Vagina (tissue), 2 donors: Measurements from ENCODE around the gene SPEG. TPM values are rescaled to one million over a fixed set of nuclear protein-coding genes. Genes with fewer than 3 reads are reported as not detected.

Experiments
- DNase-seq, 2 donors: peaks; one replicate each; pipeline ENCODE4 v3.0.0-alpha.2; 2017; ENCODE audit errors: extremely low spot score in 2 of 2
- H3K27ac ChIP-seq: fragments of 200-600 bp; sonication (generic); one replicate; pipeline ENCODE4 v1.5.1; 2019
- H3K27me3 ChIP-seq: fragments of 200-600 bp; sonication (generic); one replicate; pipeline ENCODE4 v1.5.1; 2019
- H3K36me3 ChIP-seq, 2 donors: fragments of 200-600 bp; sonication (generic); one replicate each; pipeline ENCODE4 v1.5.1; 2017 to 2019
- H3K4me1 ChIP-seq: fragments of 200-600 bp; sonication (generic); one replicate; pipeline ENCODE4 v1.5.1; 2019
- H3K4me3 ChIP-seq, 2 donors: fragments of 200-600 bp; sonication (generic); 1 replicate in 1 of 2; 2 replicates in 1 of 2; pipeline ENCODE4 v1.5.1; 2016 to 2019
- H3K9me3 ChIP-seq: fragments of 200-600 bp; sonication (generic); one replicate; pipeline ENCODE4 v1.5.1; 2019
- POLR2A ChIP-seq, 2 donors: fragments of 450-650 bp; IDR thresholded peaks; one replicate each; pipeline ENCODE4 v1.6.1; 2017; ENCODE audit warnings: antibody characterized with exemption in 2 of 2, mild to moderate bottlenecking in 2 of 2, moderate library complexity in 2 of 2
- POLR2AphosphoS5 ChIP-seq, 2 donors: sonication (generic); formaldehyde crosslinking; IDR thresholded peaks; one replicate each; pipeline ENCODE4 v1.9.0; 2017; ENCODE audit warnings: antibody characterized with exemption in 2 of 2, mild to moderate bottlenecking in 2 of 2, low read depth in 1 of 2; ENCODE audit not compliant: insufficient read depth in 1 of 2
- intact Hi-C: fragments of 100-400 bp; cut with DNase I; formaldehyde crosslinking; loops from one replicate; pipeline ENCODE4 v1.15.1; 2023
- total RNA-seq: library from RNA; depleted of rRNA; stranded (reverse); fragments of >200 nt; gene quantifications from one replicate; pipeline ENCODE4 v1.2.3, GENCODE V29; 2016
- TF ChIP-seq, protein P1 (sequence below), 3 experiments: fragments of 450-650 bp in 2 of 3; fragments of 200-600 bp in 1 of 3; sonication (generic) in 1 of 3; IDR thresholded peaks; one replicate each; pipeline ENCODE4 v1.5.1; 2017 to 2019; ENCODE audit warnings: antibody characterized with exemption in 3 of 3, mild to moderate bottlenecking in 2 of 3, moderate library complexity in 2 of 3

The SPEG gene
- total RNA-seq, 1 donor from 2014 or later = 28.2 TPM

DNA sequence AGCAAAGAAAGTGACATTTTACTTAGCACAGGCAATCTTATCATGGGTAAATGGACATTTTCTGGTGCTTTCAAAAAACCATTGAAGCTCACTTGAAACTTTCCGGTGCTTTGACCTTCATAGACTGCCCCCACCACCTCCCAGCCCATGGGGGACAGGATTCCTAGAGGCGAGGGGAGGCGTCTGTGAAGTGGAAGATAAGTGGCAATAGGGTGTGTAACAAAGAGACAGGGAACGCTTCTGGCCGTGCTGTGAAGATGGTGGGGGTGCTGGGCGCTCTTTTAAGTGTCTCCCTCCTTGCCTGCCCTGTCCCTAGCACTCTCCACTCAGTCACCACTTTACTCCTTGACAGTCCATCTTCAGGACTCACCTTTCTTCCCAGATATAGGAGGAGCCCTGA is 40.6 kb downstream of the SPEG start:
- Histone ChIP-seq H3K27ac (no peak overlapping the region), H3K4me1 (peaks cover 17% of the 10 kb centered on the region), H3K4me3 (no peak overlapping the region), H3K27me3 (no peaks in the 10 kb centered on the region), H3K9me3 (no peaks in the 10 kb centered on the region), H3K36me3 (no peaks in the 10 kb centered on the region)
- TF ChIP-seq POLR2A (IDR thresholded peaks at IDR 0.05) (no peak), POLR2AphosphoS5 (IDR thresholded peaks at IDR 0.05; ENCODE audit: insufficient read depth in 1 of 2, low read depth in 1 of 2) (no peak)
- TF ChIP-seq, protein P1, sequence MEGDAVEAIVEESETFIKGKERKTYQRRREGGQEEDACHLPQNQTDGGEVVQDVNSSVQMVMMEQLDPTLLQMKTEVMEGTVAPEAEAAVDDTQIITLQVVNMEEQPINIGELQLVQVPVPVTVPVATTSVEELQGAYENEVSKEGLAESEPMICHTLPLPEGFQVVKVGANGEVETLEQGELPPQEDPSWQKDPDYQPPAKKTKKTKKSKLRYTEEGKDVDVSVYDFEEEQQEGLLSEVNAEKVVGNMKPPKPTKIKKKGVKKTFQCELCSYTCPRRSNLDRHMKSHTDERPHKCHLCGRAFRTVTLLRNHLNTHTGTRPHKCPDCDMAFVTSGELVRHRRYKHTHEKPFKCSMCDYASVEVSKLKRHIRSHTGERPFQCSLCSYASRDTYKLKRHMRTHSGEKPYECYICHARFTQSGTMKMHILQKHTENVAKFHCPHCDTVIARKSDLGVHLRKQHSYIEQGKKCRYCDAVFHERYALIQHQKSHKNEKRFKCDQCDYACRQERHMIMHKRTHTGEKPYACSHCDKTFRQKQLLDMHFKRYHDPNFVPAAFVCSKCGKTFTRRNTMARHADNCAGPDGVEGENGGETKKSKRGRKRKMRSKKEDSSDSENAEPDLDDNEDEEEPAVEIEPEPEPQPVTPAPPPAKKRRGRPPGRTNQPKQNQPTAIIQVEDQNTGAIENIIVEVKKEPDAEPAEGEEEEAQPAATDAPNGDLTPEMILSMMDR (IDR thresholded peaks at IDR 0.05) = no peak
- no peak for DNase-seq
- intact Hi-C loops = no loop called here

DNA sequence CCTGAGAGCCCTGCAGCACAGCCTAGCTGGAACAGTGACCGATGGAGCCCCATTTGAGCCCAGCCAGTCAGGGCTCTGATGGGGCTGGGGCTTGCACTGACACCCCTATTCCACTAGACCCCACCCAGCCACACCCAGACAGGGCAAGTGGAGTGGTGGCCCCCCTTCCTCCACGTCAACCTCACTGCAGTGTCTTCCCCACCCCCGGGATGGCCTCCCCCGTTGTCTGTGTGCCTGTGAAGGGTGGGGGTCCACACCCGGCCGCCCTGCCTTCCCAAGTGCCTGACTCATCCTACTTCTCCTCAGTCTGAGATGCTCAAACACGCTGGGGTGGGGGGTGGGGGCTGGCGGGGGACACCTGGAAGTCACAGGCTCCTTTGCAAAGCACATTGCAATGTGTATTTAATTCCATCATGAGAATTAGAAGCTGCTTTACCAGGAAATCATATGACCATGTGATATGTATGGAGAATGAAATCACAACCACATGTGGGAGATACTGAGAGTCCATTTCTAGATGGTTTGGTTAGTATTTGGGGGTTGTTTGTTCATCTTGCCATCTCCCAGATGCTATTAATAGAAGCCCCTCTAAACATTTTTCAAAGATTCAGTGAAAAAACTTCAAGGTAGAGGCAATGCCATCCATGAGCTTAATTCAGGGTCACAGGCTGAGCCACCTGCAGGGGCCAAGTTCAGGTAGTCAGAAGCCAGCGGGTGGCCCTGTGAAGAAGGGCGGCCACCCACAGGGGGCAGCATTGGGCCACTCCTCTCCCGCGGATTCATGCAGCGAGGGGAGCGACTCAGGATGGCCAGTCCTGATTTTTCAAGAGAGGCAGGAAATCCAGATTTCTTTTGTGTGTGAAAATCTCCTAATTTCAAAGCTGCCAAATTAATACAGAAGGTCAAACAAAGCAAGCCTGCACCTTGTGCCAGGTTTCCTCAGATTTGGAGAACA is 41.3 kb downstream of the SPEG start:
- TF ChIP-seq, protein P1 (IDR thresholded peaks at IDR 0.05) = peak; percentile 68 to 86 (median 73)
- TF ChIP-seq POLR2A (IDR thresholded peaks at IDR 0.05) = no peak
- TF ChIP-seq POLR2AphosphoS5 (IDR thresholded peaks at IDR 0.05; ENCODE audit: insufficient read depth in 1 of 2, low read depth in 1 of 2) = peak in 1 of 2 donors; percentile 25
- Histone ChIP-seq H3K27me3 (no peaks in the 10 kb centered on the region), H3K27ac (peak overlapping the region; percentile 62), H3K4me1 (peaks cover 17% of the 10 kb centered on the region), H3K4me3 (peak overlapping the region in 1 of 2 donors; percentile 26), H3K9me3 (no peaks in the 10 kb centered on the region), H3K36me3 (no peaks in the 10 kb centered on the region)
- intact Hi-C loops = no loop called here
- no peak for DNase-seq

DNA sequence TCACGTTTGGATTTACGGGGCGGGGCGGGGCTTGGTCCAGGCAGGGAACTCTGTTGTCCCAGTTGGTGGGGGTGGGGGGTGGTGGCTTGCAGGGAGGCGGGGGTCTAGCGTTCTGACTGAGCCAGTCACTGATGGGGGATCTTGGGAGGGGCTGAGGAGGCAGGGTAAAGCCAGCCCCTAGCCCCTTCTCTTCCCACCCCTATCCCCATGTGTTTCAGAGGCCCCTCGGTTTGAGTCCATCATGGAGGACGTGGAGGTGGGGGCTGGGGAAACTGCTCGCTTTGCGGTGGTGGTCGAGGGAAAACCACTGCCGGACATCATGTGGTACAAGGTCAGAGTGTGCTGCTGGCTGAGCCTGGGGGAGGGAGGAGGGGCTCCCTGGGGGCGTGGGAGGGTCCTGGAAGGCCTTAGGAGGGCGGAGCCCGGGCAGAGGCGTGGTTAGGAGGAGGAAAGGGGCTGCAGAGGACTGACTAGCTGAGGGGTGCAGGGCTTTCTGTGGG is 42.1 kb downstream of the SPEG start:
- peak overlapping the region in 1 of 2 donors; percentile 26 for H3K4me3 ChIP-seq
- no peaks in the 10 kb centered on the region for H3K27me3 ChIP-seq
- H3K9me3 ChIP-seq = no peaks in the 10 kb centered on the region
- no peaks in the 10 kb centered on the region for H3K36me3 ChIP-seq
- peak overlapping the region; percentile 62 for H3K27ac ChIP-seq
- no peak for DNase-seq
- peaks cover 17% of the 10 kb centered on the region for H3K4me1 ChIP-seq
- no peak for TF ChIP-seq POLR2AphosphoS5 (IDR thresholded peaks at IDR 0.05; ENCODE audit: insufficient read depth in 1 of 2, low read depth in 1 of 2)
- TF ChIP-seq, protein P1 (IDR thresholded peaks at IDR 0.05) = no peak
- no peak for TF ChIP-seq POLR2A (IDR thresholded peaks at IDR 0.05)
- intact Hi-C loops = no loop called here

DNA sequence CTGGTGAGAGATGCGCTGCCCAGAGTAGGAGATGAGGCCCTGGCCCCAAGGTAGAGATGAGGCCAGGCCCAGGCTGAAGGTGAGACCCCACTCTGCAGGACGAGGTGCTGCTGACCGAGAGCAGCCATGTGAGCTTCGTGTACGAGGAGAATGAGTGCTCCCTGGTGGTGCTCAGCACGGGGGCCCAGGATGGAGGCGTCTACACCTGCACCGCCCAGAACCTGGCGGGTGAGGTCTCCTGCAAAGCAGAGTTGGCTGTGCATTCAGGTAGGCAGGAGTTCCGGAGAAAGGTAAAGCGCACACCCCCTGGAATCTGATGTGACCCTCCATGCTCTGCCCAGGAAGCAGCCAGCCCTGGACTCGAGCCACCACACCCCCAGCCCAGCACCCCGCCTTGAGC is 42.5 kb downstream of the SPEG start:
- peaks cover 17% of the 10 kb centered on the region for H3K4me1 ChIP-seq
- TF ChIP-seq POLR2A (IDR thresholded peaks at IDR 0.05) = no peak
- TF ChIP-seq, protein P1 (IDR thresholded peaks at IDR 0.05) = no peak
- TF ChIP-seq POLR2AphosphoS5 (IDR thresholded peaks at IDR 0.05; ENCODE audit: insufficient read depth in 1 of 2, low read depth in 1 of 2) = no peak
- no peaks in the 10 kb centered on the region for H3K27me3 ChIP-seq
- no peaks in the 10 kb centered on the region for H3K36me3 ChIP-seq
- intact Hi-C loops = no loop called here
- DNase-seq = no peak
- peak overlapping the region; percentile 62 for H3K27ac ChIP-seq
- no peaks in the 10 kb centered on the region for H3K9me3 ChIP-seq
- no peak overlapping the region for H3K4me3 ChIP-seq

DNA sequence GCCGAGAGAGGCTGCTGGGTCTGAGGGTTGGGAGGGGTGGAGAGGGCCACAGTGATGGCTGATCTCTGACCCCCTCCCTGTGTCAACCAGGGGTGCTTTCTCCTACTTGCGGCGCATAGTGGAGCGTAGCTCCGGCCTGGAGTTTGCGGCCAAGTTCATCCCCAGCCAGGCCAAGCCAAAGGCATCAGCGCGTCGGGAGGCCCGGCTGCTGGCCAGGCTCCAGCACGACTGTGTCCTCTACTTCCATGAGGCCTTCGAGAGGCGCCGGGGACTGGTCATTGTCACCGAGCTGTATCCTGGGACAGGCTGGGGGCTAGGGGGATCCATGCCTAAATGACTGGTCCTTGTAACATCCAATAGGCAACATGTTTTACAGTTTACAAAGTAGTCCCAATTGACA is 43.2 kb downstream of the SPEG start:
- Histone ChIP-seq H3K4me3 (no peak overlapping the region), H3K36me3 (no peaks in the 10 kb centered on the region), H3K4me1 (peaks cover 18% of the 10 kb centered on the region), H3K9me3 (no peaks in the 10 kb centered on the region), H3K27me3 (no peaks in the 10 kb centered on the region), H3K27ac (peak overlapping the region; percentile 17)
- no peak for DNase-seq
- intact Hi-C loops = no loop called here
- no peak for TF ChIP-seq POLR2A (IDR thresholded peaks at IDR 0.05)
- TF ChIP-seq, protein P1 (IDR thresholded peaks at IDR 0.05) = no peak
- TF ChIP-seq POLR2AphosphoS5 (IDR thresholded peaks at IDR 0.05; ENCODE audit: insufficient read depth in 1 of 2, low read depth in 1 of 2) = no peak
